GM12865 (cell line): Measurements from ENCODE around the gene SMTN.

Experiments
- DNase-seq: peaks from one replicate; pipeline ENCODE4 v3.0.0; 2010; ENCODE audit warnings: low read depth
- H3K4me3 ChIP-seq: 2 replicates; pipeline ENCODE4 v1.5.1; 2011; ENCODE audit warnings: mild to moderate bottlenecking, low read depth, low read length, control low read depth
- TF ChIP-seq, protein P1 (sequence below): IDR thresholded peaks from 2 replicates; pipeline ENCODE4 v1.5.1; 2011; ENCODE audit warnings: low read length, control low read depth, low read depth, inconsistent platforms; ENCODE audit not compliant: insufficient read depth; ENCODE audit errors: missing control alignments

SMTN gene

DNA sequence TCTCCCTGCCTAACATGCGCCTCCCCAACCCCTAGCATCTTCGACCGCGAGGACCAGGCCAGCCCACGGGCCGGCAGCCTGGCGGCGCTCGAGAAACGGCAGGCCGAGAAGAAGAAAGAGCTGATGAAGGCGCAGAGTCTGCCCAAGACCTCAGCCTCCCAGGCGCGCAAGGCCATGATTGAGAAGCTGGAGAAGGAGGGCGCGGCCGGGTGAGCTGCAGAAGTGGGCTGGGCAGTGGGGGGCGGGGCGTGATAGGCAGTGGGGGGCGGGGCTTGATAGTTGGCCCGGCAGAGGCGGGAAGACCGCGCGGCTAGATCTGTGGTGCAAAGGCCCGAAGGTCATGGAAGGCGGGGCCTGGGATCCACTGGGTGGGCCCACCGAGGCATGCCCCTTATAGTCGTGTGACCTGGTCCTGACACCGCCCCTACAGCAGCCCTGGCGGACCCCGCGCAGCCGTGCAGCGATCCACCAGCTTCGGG is 17.6 kb downstream of the SMTN start:
- DNase-seq, result no peak
- no peak overlapping the region for H3K4me3 ChIP-seq
- TF ChIP-seq, protein P1, sequence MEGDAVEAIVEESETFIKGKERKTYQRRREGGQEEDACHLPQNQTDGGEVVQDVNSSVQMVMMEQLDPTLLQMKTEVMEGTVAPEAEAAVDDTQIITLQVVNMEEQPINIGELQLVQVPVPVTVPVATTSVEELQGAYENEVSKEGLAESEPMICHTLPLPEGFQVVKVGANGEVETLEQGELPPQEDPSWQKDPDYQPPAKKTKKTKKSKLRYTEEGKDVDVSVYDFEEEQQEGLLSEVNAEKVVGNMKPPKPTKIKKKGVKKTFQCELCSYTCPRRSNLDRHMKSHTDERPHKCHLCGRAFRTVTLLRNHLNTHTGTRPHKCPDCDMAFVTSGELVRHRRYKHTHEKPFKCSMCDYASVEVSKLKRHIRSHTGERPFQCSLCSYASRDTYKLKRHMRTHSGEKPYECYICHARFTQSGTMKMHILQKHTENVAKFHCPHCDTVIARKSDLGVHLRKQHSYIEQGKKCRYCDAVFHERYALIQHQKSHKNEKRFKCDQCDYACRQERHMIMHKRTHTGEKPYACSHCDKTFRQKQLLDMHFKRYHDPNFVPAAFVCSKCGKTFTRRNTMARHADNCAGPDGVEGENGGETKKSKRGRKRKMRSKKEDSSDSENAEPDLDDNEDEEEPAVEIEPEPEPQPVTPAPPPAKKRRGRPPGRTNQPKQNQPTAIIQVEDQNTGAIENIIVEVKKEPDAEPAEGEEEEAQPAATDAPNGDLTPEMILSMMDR, result no peak

DNA sequence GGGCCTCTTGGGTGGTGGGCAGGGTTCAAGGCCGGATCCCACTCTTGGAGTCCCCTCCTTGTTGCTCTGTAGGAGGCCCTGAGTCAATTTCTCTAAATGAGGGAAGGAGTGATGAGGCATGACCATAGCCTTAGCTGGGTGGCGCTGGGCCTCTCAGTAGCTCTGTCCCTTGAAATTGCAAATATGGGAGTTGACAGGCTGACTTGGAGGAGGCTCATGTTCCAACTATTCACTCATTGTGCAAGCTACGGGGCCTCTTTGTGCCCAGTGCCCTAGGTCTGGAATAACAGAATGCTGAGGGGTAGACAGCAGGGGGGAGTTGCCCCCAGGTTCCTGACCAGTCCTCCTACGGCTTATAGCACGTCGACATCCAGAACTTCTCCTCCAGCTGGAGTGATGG is 18.3 kb downstream of the SMTN start:
- TF ChIP-seq, protein P1, result no peak
- no peak for DNase-seq
- no peak overlapping the region for H3K4me3 ChIP-seq

DNA sequence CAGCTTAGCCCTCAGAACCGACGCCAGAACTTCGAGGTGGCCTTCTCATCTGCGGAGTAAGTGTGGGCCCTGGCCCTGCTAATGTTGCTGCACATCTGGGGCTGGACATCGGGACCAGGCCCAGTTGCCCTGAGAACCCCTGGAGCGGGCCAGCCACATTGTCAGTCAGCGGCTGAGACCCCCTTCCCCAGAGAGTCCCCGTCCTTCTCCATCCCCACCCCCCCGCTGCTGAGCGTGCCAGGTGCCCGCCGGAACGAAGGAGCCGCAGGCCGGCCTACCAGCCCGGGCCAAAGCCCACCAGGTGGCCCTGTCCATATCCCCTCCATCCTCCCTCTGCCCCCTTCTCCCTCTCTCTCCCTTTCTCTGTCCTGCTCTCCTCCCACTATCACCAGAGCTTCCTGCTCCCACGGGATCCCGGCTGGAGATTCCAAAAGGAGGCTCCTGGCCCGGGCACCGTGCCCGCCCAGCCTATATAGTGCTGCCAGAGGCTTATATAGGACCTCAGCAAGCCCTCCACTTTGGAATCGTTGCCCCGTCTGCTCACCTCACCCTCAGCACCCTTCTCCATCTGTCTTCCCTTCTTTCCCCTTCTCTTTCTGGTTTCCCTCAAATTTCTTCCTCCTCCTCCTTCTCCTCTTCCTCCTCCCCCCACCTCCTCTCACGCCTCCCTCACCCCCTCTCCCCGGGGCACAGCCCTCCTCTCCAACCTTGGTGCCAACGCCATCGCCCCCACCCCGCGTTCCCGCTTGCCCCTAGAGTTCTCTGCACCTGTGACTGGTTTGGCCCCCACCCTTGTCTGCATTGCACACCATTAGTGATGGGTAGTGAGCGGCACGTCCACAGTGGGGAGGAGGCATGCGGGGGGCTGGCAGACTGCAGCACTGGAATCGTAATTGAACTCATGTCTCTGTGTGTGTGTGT is 19.0 kb downstream of the SMTN start:
- DNase-seq, result no peak
- TF ChIP-seq, protein P1, result no peak

DNA sequence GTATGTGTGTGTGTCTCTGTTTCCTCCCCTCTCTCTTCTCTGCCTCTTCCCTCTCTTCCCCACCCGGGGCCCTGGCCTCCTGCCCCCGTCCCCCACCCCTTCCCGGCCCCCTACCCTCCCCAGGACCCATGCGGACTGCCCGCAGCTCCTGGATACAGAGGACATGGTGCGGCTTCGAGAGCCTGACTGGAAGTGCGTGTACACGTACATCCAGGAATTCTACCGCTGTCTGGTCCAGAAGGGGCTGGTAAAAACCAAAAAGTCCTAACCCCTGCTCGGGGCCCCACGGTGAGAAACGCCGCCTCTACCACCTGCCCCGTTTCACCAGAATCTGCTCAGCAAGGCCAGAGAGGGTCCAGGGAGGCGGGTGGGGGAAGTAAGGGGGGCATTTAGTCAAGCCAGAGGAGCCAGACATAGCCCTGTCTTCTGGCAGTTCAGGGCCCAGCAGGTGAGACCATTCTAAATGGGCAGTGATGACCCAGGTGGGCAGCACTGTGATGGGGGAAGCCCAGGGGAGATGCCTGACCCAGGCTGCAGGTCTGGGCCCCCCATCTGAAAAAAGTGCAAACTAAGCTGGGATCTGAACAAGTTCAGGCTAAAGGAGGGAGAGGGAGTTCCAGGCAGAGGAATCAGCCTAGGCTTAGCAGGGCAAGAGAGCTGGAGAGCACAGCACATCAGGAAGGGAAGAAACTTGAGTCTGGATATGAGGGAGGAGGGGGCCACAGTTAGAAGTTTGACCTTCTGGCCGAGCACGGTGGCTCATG is 19.8 kb downstream of the SMTN start:
- H3K4me3 ChIP-seq, result no peak overlapping the region
- TF ChIP-seq, protein P1, result no peak
- no peak for DNase-seq

More for the DNA sequence above, 19.0 kb downstream of the SMTN start:
- H3K4me3 ChIP-seq, result no peak overlapping the region

DNA sequence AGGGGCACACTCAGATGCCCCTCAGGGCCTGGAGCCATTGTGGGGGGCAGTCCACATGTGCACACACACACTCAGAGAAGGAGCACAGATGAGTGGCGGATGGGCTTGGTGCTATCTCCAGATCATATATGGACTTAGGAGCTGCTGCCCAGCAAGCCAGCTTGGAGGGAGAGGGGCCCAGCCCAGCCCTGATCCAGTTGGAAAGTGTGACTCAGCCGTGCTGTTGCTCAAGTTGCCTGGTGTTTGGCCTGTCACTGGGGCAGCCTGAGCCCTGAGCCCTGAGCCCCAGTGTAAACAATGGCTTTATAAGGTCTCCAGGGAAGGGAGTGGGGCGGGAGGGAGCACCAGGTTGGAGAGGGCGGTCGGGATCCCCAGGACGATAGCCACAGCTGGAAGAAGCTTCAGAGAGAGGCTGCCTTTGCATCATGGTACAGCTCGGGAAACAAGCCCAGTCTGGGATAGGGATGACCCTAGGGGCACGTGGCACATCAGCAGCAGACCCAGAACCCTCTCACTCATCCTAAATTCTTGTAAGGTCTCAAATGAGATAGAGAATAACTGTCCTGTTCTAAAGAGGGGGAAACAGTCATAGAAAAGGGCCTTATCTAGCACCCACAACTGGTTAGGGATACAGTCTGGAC is 21.4 kb downstream of the SMTN start:
- TF ChIP-seq, protein P1, result no peak
- H3K4me3 ChIP-seq, result no peak overlapping the region
- DNase-seq, result no peak

DNA sequence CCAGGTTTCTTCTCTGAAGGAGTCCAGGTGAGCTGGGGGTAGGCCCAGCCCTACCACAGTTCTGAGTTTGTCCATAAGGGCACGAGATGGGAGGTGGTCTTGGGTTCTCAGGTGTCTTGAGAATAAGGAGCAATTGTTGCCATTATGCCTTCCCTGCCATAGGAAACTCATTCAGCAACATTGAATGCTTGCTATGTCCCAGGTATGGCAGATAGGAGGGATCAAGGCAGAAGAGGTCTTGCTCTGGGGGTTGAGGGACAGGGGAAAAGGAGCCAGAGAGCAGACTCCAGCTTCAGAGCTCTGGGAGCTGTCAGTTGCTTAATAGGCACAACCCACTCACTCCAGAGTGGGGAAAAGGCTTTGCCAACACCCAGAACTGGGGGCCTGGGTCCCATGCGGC is 22.0 kb downstream of the SMTN start:
- no peak for DNase-seq
- no peak overlapping the region for H3K4me3 ChIP-seq
- TF ChIP-seq, protein P1, result no peak
